K562 (cell line): Measurements from ENCODE around the gene LINGO4. TPM values are rescaled to one million over a fixed set of nuclear protein-coding genes. Genes with fewer than 3 reads are reported as not detected.

Source experiments
- ATAC-seq: fragments of 200-7000 bp; cut with Tn5 transposase; 3 replicates; pipeline ENCODE4 v1.9.1; 2020; ENCODE audit warnings: moderate library complexity
- BruUV-seq: library from RNA; stranded (reverse); fragments of 400-500 nt; replicated peaks from 2 replicates; lab custom pipeline; 2021; lab: Mats Ljungman, UMichigan
- CTCF ChIA-PET: fragments of 300-600 bp; formaldehyde crosslinking; extraction: SDS; loops from one replicate; lab custom pipeline; 2021; ENCODE audit warnings: low intra/inter-chr PET ratio; lab: Yijun Ruan, JAX
- POLR2A ChIA-PET: fragments of 300-600, 350-650 bp; sonication (Branson Sonifier 250); formaldehyde crosslinking; extraction: SDS; loops from one replicate; lab custom pipeline; 2021; ENCODE audit warnings: antibody characterized with exemption, inconsistent platforms; lab: Yijun Ruan, JAX
- DNase-seq, 4 experiments: peaks; one replicate each; pipeline versions ENCODE4 v3.0.0 to v3.0.0-alpha.2; 2011 to 2018; ENCODE audit warnings: low spot score in 3 of 4, mixed read lengths in 3 of 4; ENCODE audit errors: extremely low read depth in 1 of 4
- FAIRE-seq: peaks from 2 replicates; lab custom pipeline; 2011; peaks lifted over from hg19 to GRCh38; lab: Jason Lieb, UNC
- H2AFZ ChIP-seq: 2 replicates; pipeline ENCODE4 v1.6.0; 2011; ENCODE audit warnings: low read depth, low read length, control low read depth, inconsistent platforms
- H3K27ac ChIP-seq: fragments of 200-600 bp; 3 replicates; pipeline ENCODE4 v1.8.0; 2011; ENCODE audit warnings: low read depth, mild to moderate bottlenecking, control low read depth, inconsistent platforms, low read length, moderate library complexity, mixed read lengths; ENCODE audit errors: extremely low read depth
- H3K27me3 ChIP-seq, 2 experiments: fragments of 300-600 bp in 1 of 2; 2 replicates in 1 of 2; 3 replicates in 1 of 2; pipeline versions ENCODE4 v1.6.0 to v1.8.0; 2011; ENCODE audit warnings: inconsistent platforms in 2 of 2, low read length in 2 of 2, mild to moderate bottlenecking in 1 of 2, mixed read lengths in 1 of 2, moderate library complexity in 1 of 2; ENCODE audit not compliant: control insufficient read depth in 2 of 2, insufficient read depth in 2 of 2
- H3K36me3 ChIP-seq: fragments of 300-600 bp; 3 replicates; pipeline ENCODE4 v1.8.0; 2011; ENCODE audit warnings: mild to moderate bottlenecking, low read length, inconsistent platforms; ENCODE audit not compliant: control insufficient read depth, insufficient read depth
- H3K4me1 ChIP-seq, 2 experiments: fragments of 200-600 bp in 1 of 2; replicated peaks in 1 of 2; 2 replicates in 1 of 2; 3 replicates in 1 of 2; pipeline versions ENCODE4 v1.5.1 to v1.8.0; 2011; ENCODE audit warnings: inconsistent platforms in 2 of 2, low read length in 2 of 2, mild to moderate bottlenecking in 1 of 2, mixed read lengths in 1 of 2, moderate library complexity in 1 of 2; ENCODE audit not compliant: control insufficient read depth in 2 of 2, insufficient read depth in 2 of 2
- H3K4me2 ChIP-seq: 2 replicates; pipeline ENCODE4 v1.6.1; 2011; ENCODE audit warnings: low read length, control low read depth, inconsistent platforms, mixed read lengths; ENCODE audit not compliant: insufficient read depth
- H3K4me3 ChIP-seq: fragments of 200-600 bp; sonication (generic), shearing (Covaris generic); 2 replicates; pipeline ENCODE4 v1.5.1; 2016; ENCODE audit warnings: control low read depth, inconsistent platforms
- H3K79me2 ChIP-seq: fragments of 200-600 bp; 3 replicates; pipeline ENCODE4 v1.8.0; 2011; ENCODE audit warnings: low read length, inconsistent platforms; ENCODE audit not compliant: control insufficient read depth, insufficient read depth
- H3K9ac ChIP-seq, 2 experiments: 2 replicates each; pipeline versions ENCODE4 v1.6.0 to v1.6.1; 2011; ENCODE audit warnings: low read depth in 2 of 2, low read length in 2 of 2, control low read depth in 1 of 2, inconsistent platforms in 1 of 2, mild to moderate bottlenecking in 1 of 2, mixed read lengths in 1 of 2; ENCODE audit not compliant: insufficient read depth in 1 of 2
- H3K9me1 ChIP-seq: one replicate; pipeline ENCODE4 v1.6.0; 2011; ENCODE audit warnings: inconsistent platforms, mild to moderate bottlenecking, low read length, moderate library complexity; ENCODE audit not compliant: control insufficient read depth, insufficient read depth
- H3K9me3 ChIP-seq: replicated peaks from 2 replicates; pipeline ENCODE4 v1.5.1; 2011; ENCODE audit warnings: low read depth, low read length, inconsistent platforms; ENCODE audit not compliant: control insufficient read depth, insufficient read depth
- H4K20me1 ChIP-seq: replicated peaks from 2 replicates; pipeline ENCODE4 v1.6.1; 2011; ENCODE audit warnings: low read length, inconsistent platforms, mixed read lengths; ENCODE audit not compliant: control insufficient read depth, insufficient read depth
- HBP1 ChIP-seq: fragments of 450-650 bp; formaldehyde crosslinking; IDR thresholded peaks from 2 replicates; pipeline ENCODE4 v1.4.0; 2022; ENCODE audit warnings: missing genetic modification characterization
- NRF1 ChIP-seq, 2 experiments: fragments of 450-650 bp; IDR thresholded peaks in 1 of 2; conservative IDR thresholded peaks in 1 of 2; 2 replicates each; pipeline ENCODE4 v1.6.1; 2014; ENCODE audit warnings: mild to moderate bottlenecking in 2 of 2
- RAD51 ChIP-seq: fragments of 450-650 bp; IDR thresholded peaks from 2 replicates; pipeline ENCODE4 v1.7.1; 2016; ENCODE audit warnings: low read depth, mild to moderate bottlenecking, borderline replicate concordance
- USF1 ChIP-seq: sonication (generic); formaldehyde crosslinking; IDR thresholded peaks from 2 replicates; pipeline ENCODE4 v1.9.0; 2022; ENCODE audit warnings: mild to moderate bottlenecking, missing genetic modification reagents
- USF2 ChIP-seq: sonication (generic); formaldehyde crosslinking; IDR thresholded peaks from 2 replicates; pipeline ENCODE4 v1.5.0; 2020; ENCODE audit warnings: missing genetic modification reagents
- ZNF263 ChIP-seq: sonication (generic); formaldehyde crosslinking; IDR thresholded peaks from 2 replicates; pipeline ENCODE4 v1.8.0; 2022; ENCODE audit warnings: mild to moderate bottlenecking, missing genetic modification reagents, borderline replicate concordance
- ZNF507 ChIP-seq: conservative IDR thresholded peaks from 2 replicates; pipeline ENCODE4 v1.6.1; 2017; ENCODE audit warnings: missing genetic modification characterization, missing compliant biosample characterization
- WGBS: fragments of 100-300 bp; shearing (Covaris generic); methylation state at CpG from one replicate; pipeline ENCODE4 v1.1.6; 2016; ENCODE audit warnings: low coverage, mixed read lengths; ENCODE audit not compliant: insufficient coverage; ENCODE audit errors: missing lambda C conversion rate; 5-methylcytosine and 5-hydroxymethylcytosine counted together
- in situ Hi-C: fragments of 300-500 bp; cut with MboI; formaldehyde crosslinking; loops from 4 replicates; pipeline ENCODE4 v1.15.0; 2018; ENCODE audit warnings: inconsistent platforms, mixed read lengths
- intact Hi-C: fragments of 100-400 bp; cut with micrococcal nuclease; formaldehyde crosslinking; loops from 2 replicates; pipeline ENCODE4 v1.14.2; 2022
- polyA plus RNA-seq, 8 experiments: library from polyadenylated mRNA; depleted of rRNA in 4 of 8; stranded (reverse) in 5 of 8; unstranded in 3 of 8; fragments of >200 nt; fragmentation: Nextera tagmentation in 2 of 8; fragmentation: Illumina TruSeq in 1 of 8; extraction: Ambion mirVana in 2 of 8; extraction: Trizol in 1 of 8; gene quantifications; 2 replicates each; pipeline versions ENCODE4 v1.2.1 to v1.2.3, GENCODE V29; 2011 to 2014; ENCODE audit warnings: inconsistent platforms in 1 of 8, missing spikeins in 1 of 8
- total RNA-seq, 7 experiments: library from RNA; depleted of rRNA in 6 of 7; stranded (reverse); fragments of >200 nt in 6 of 7; fragmentation: Illumina TruSeq in 2 of 7; extraction: Trizol in 2 of 7; gene quantifications; 2 replicates each; pipeline versions ENCODE4 v1.2.1 to v1.2.3, GENCODE V29; 2011 to 2021; ENCODE audit warnings: low replicate concordance in 1 of 7

Gene LINGO4
- total and polyA plus RNA-seq, 9 of the 15 experiments (the other 6 are each of a cell fraction or from before 2014, with no cell fraction given): not detected

GRCh38 chr1:151799179-151800022, 5.8 kb downstream of the LINGO4 start:
- H3K27ac ChIP-seq: no peak overlapping the region
- intact Hi-C loops (no loop called here), in situ Hi-C loops (no loop called here)
- DNase-seq (no peak), ATAC-seq (peak; percentile 66), FAIRE-seq (no peak)
- TF ChIP-seq RAD51 (peak; percentile 65; the same call in 1 of the 2 replicates), USF2 (peak; percentile 63), HBP1 (CRISPR knock-in tag) (no peak), ZNF507 (tag) (no peak), NRF1 (conservative IDR thresholded peaks at IDR 0.05 in 1 of 2, IDR thresholded peaks at IDR 0.05 in 1 of 2) (peak; percentile 38 to 42; a peak in 3 of 4 replicates), ZNF263 (CRISPR knock-in tag) (peak; percentile 77), USF1 (CRISPR knock-in tag) (peak; percentile 68)
- no peaks in the 10 kb centered on the region for H3K79me2 ChIP-seq
- no peak overlapping the region for H2AFZ ChIP-seq
- ChIA-PET POLR2A (interaction anchor here (0.6 to 1.6 kb wide), 3 partner anchors 10 to 194 kb away, joined by 3 to 5 read pairs (median 3); no protein-coding TSS in a partner anchor), CTCF (no interaction called here)
- no peak overlapping the region for H3K4me2 ChIP-seq
- no peak overlapping the region for H3K9ac ChIP-seq
- H3K27me3 ChIP-seq: peaks cover 35 to 65% of the 10 kb centered on the region in 2 experiments
- H3K36me3 ChIP-seq: no peaks in the 10 kb centered on the region
- peaks cover 0 to 8% of the 10 kb centered on the region in 2 experiments; a peak in 1 of 5 replicates for H3K4me1 ChIP-seq
- no peaks in the 10 kb centered on the region for H3K9me1 ChIP-seq
- no TSS peak for BruUV-seq
- H3K4me3 ChIP-seq: no peak overlapping the region
- 2% methylated on average over 9 of the region's 9 CpGs for WGBS
- H4K20me1 ChIP-seq: peaks cover 19% of the 10 kb centered on the region
- H3K9me3 ChIP-seq: no peaks in the 10 kb centered on the region
